ENCODE results near the gene TMEM129.

Gene TMEM129

GRCh38 chr4:1721003-1721665 is at the start of gene TMEM129, which contains the start of gene TACC3:
Gene TMEM129 (minus strand): TSS chr4:1721323. CDS start chr4:1720837, 486 bp downstream.
Gene TACC3 (plus strand): TSS chr4:1721521. CDS start chr4:1723422, 1,901 bp downstream.
- no peak for TF ChIP-seq GATA2 (IDR thresholded peaks at IDR 0.05; ENCODE audit: low read depth, low read length)
- TF ChIP-seq GATA3 (IDR thresholded peaks at IDR 0.05; ENCODE audit: low read depth, low read length) = no peak

- TF ChIP-seq GATA2 (IDR thresholded peaks at IDR 0.05; ENCODE audit: low read depth, low read length) (no peak), GATA3 (IDR thresholded peaks at IDR 0.05; ENCODE audit: low read depth, low read length) (no peak)
These were observed 49.7 kb upstream of the TMEM129 start for GRCh38 chr4:1770791-1771231.

- no peak for TF ChIP-seq GATA2 (IDR thresholded peaks at IDR 0.05; ENCODE audit: low read depth, low read length)
- TF ChIP-seq GATA3 (IDR thresholded peaks at IDR 0.05; ENCODE audit: low read depth, low read length) = no peak
These were observed 49.1 kb upstream of the TMEM129 start for GRCh38 chr4:1770245-1770644.

GRCh38 chr4:1769692-1770091 is 48.6 kb upstream of the TMEM129 start:
- TF ChIP-seq GATA3 (IDR thresholded peaks at IDR 0.05; ENCODE audit: low read depth, low read length) (no peak), GATA2 (IDR thresholded peaks at IDR 0.05; ENCODE audit: low read depth, low read length) (no peak)

GRCh38 chr4:1768367-1769034 is 47.4 kb upstream of the TMEM129 start:
- TF ChIP-seq GATA3 (IDR thresholded peaks at IDR 0.05; ENCODE audit: low read depth, low read length) (no peak), GATA2 (IDR thresholded peaks at IDR 0.05; ENCODE audit: low read depth, low read length) (no peak)

GRCh38 chr4:1767770-1768366 is 46.7 kb upstream of the TMEM129 start:
- TF ChIP-seq GATA3 (IDR thresholded peaks at IDR 0.05; ENCODE audit: low read depth, low read length) (no peak), GATA2 (IDR thresholded peaks at IDR 0.05; ENCODE audit: low read depth, low read length) (no peak)

GRCh38 chr4:1767061-1767769 is 46.1 kb upstream of the TMEM129 start:
- TF ChIP-seq GATA2 (IDR thresholded peaks at IDR 0.05; ENCODE audit: low read depth, low read length) (no peak), GATA3 (IDR thresholded peaks at IDR 0.05; ENCODE audit: low read depth, low read length) (no peak)

GRCh38 chr4:1766106-1767060 is 45.3 kb upstream of the TMEM129 start:
- TF ChIP-seq GATA3 (IDR thresholded peaks at IDR 0.05; ENCODE audit: low read depth, low read length) (no peak), GATA2 (IDR thresholded peaks at IDR 0.05; ENCODE audit: low read depth, low read length) (no peak)

- TF ChIP-seq GATA2 (IDR thresholded peaks at IDR 0.05; ENCODE audit: low read depth, low read length) = no peak
- TF ChIP-seq GATA3 (IDR thresholded peaks at IDR 0.05; ENCODE audit: low read depth, low read length) = no peak
These were observed 44.4 kb upstream of the TMEM129 start for GRCh38 chr4:1765409-1766072.

GRCh38 chr4:1764670-1765069 is 43.5 kb upstream of the TMEM129 start:
- TF ChIP-seq GATA3 (IDR thresholded peaks at IDR 0.05; ENCODE audit: low read depth, low read length) (no peak), GATA2 (IDR thresholded peaks at IDR 0.05; ENCODE audit: low read depth, low read length) (no peak)

- TF ChIP-seq GATA2 (IDR thresholded peaks at IDR 0.05; ENCODE audit: low read depth, low read length) (no peak), GATA3 (IDR thresholded peaks at IDR 0.05; ENCODE audit: low read depth, low read length) (no peak)
These were observed 42.5 kb upstream of the TMEM129 start for GRCh38 chr4:1763550-1764080.

GRCh38 chr4:1763070-1763549 is 42.0 kb upstream of the TMEM129 start:
- TF ChIP-seq GATA3 (IDR thresholded peaks at IDR 0.05; ENCODE audit: low read depth, low read length) = no peak
- TF ChIP-seq GATA2 (IDR thresholded peaks at IDR 0.05; ENCODE audit: low read depth, low read length) = no peak

All from SH-SY5Y (cell line).